Measurements from ENCODE around the gene E2F8.

GRCh38 chr11:19243613-19244012 is 2.9 kb upstream of the E2F8 start:
- TF ChIP-seq POLR2A (conservative IDR thresholded peaks at IDR 0.05) (no peak), CTCF (IDR thresholded peaks at IDR 0.05 in 2 of 3, conservative IDR thresholded peaks at IDR 0.05 in 1 of 3; ENCODE audit: insufficient read depth in 2 of 3, low read depth in 1 of 3, low read length in 3 of 3) (no peak), THAP12 (CRISPR knock-in tag; IDR thresholded peaks at IDR 0.05) (no peak), ZBED1 (IDR thresholded peaks at IDR 0.05) (no peak), EGR1 (conservative IDR thresholded peaks at IDR 0.05) (no peak), EZH2 (IDR thresholded peaks at IDR 0.05; ENCODE audit: borderline replicate concordance, low read depth, low read length) (no peak), C11orf30 (IDR thresholded peaks at IDR 0.05; ENCODE audit: low read depth) (no peak), MAFK (IDR thresholded peaks at IDR 0.05; ENCODE audit: low read length) (no peak), POLR2AphosphoS5 (IDR thresholded peaks at IDR 0.05; ENCODE audit: control insufficient read depth, insufficient read depth, low read depth, low read length) (no peak)

All from K562 (cell line).